ENCODE results near the gene SARM1.
A peak's percentile ranks its signal among the peaks of the same experiment; 100 is the strongest.
"Not testable (repeated sequence)": the region's sequence is repeated elsewhere in the genome, so short reads cannot be mapped to it uniquely, and the experiment has no call there.

Gene SARM1

DNA sequence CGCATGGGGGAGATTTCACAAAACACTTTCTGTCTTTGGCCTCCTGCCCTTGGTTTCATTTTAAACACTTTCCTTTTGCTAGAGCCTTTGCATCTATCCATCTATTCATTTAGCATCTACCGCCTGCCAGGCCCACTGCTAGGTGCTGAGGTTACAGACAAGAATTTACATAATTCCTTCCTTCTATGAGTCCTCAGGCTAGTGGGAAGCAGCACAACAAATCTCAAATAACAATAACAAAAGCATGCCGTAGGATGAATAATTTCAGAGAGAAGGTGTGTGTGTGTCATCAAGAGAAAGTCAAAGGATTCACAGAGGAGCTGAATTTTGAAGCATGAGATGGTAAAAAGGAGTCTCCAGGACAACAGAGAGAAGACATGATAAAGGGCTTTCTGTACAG lies 40.6 kb downstream of the SARM1 start:
- H3K36me3 Mint-ChIP-seq (ENCODE audit: insufficient read depth): peaks cover 3% of the 10 kb centered on the region
- DNase-seq: no peak
- peaks cover 23 to 54% of the 10 kb centered on the region in 2 donors for H3K27me3 Mint-ChIP-seq
- H3K4me3 Mint-ChIP-seq: no peak overlapping the region
- peaks cover 5 to 7% of the 10 kb centered on the region in 2 donors for H3K4me1 Mint-ChIP-seq (ENCODE audit: low read depth in 2 of 2)
- ATAC-seq (replicated peaks): no peak
- no peak overlapping the region for H3K27ac Mint-ChIP-seq
- H3K9me3 Mint-ChIP-seq: no peaks in the 10 kb centered on the region

DNA sequence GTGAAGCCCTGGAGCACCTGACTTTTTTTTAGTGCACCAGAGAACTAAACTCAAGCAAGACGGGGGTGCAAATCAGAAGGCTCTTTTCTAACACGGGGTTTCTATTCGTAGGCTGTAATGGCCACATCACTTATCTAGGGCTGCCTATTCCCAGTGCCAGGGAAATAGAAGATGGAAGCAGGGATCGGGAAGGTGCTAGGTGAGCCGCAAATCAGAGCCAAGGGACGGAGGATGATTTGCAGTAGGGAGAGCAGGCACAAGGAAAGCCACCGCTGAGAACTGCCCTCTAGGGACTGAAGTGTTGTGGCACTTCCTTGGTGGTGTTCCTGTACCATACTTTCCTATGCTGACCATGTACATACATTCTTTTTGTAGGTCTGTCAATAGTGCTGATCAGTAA lies 42.3 kb downstream of the SARM1 start:
- no peaks in the 10 kb centered on the region for H3K9me3 Mint-ChIP-seq
- no peak overlapping the region for H3K27ac Mint-ChIP-seq
- H3K36me3 Mint-ChIP-seq (ENCODE audit: insufficient read depth): peaks cover 3% of the 10 kb centered on the region
- no peak overlapping the region for H3K4me3 Mint-ChIP-seq
- H3K4me1 Mint-ChIP-seq (ENCODE audit: low read depth in 2 of 2): peaks cover 5 to 7% of the 10 kb centered on the region in 2 donors
- ATAC-seq (replicated peaks) (no peak), DNase-seq (no peak)
- H3K27me3 Mint-ChIP-seq: peaks cover 6 to 38% of the 10 kb centered on the region in 2 donors

DNA sequence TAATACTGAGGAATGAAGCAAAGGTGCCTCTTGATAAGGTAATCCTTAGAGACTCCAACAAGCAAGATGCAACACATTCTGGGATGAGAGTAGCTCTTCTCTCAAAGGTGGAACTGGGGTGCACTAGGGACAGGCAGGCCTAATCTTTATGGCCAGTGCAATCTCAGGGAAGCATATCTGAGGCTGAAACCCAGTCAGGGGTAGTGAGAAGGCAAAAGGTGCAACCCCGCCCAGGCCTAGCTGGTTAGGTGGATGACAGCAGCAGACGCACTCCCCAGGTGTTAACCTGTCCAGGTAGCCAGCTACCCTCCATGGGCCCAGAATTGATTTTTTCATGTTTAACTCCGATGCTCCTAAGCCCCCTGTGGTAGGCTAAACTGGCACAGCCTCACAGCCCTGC lies 44.4 kb downstream of the SARM1 start:
- Mint-ChIP-seq H3K27me3 (peaks cover 6 to 37% of the 10 kb centered on the region in 2 donors), H3K9me3 (no peaks in the 10 kb centered on the region), H3K36me3 (ENCODE audit: insufficient read depth) (peaks cover 3% of the 10 kb centered on the region), H3K4me1 (ENCODE audit: low read depth in 2 of 2) (peaks cover 5 to 7% of the 10 kb centered on the region in 2 donors), H3K27ac (no peak overlapping the region), H3K4me3 (no peak overlapping the region)
- DNase-seq (no peak), ATAC-seq (replicated peaks) (no peak)

DNA sequence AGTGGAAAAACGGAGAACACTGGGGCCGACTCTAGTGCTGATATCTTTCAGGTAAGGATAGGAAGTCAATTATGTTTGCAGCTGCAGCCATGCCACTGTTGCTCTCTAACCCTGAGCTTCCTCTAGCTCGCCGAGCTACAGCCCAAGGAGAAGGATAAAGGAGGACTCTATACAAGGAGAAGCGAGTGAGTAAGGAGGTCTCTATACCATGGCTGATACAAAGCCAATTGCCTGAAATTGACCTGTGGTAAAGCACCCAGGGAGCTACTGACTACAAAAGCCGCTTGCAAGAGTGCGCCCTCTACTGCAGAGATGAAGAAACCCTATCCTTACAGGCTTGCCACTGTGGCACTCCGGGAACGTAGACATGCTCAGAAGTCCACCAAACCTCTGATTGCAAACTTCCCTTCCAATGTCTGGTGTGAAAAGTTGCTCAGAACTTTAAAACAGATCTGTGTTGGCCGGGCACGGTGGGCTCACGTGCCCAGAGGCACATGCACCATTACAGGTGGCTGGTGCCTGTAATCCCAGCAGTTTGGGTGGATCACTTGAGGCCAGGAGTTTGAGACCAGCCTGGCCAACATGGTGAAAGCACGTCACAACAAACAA lies 45.3 kb downstream of the SARM1 start:
- Mint-ChIP-seq H3K4me1 (ENCODE audit: low read depth in 2 of 2) (peaks cover 5 to 7% of the 10 kb centered on the region in 2 donors), H3K9me3 (no peaks in the 10 kb centered on the region), H3K36me3 (ENCODE audit: insufficient read depth) (peaks cover 3% of the 10 kb centered on the region), H3K27ac (no peak overlapping the region), H3K4me3 (no peak overlapping the region), H3K27me3 (peaks cover 6 to 37% of the 10 kb centered on the region in 2 donors)
- DNase-seq (peak; percentile 40 to 46 (median 46)), ATAC-seq (replicated peaks) (peak; percentile 79)

DNA sequence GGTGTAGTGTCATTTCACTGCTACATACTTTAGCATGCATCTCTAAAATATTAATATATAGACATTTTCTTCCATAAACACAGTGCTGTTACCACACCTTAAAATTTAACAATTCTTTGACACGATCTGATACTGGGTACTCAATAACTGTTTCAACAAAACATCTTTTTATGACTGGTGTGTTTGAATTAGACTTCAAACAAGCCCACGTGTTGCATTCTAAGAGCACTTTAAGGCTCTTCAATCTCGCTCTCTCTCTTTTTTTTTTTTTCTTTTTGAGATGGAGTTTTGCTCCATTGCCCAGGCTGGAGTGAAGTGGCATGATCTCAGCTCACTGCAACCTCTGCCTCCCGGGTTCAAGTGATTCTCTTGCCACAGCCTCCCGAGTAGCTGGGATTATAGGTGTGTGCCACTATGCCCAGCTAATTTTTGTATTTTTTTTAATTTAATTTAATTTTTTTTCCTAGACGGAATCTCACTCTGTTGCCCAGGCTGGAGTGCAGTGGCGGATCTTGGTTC lies 50.4 kb downstream of the SARM1 start:
- peaks cover 1 to 2% of the 10 kb centered on the region in 2 donors for H3K4me1 Mint-ChIP-seq (ENCODE audit: low read depth in 2 of 2)
- H3K27ac Mint-ChIP-seq: no peak overlapping the region
- no peak overlapping the region for H3K4me3 Mint-ChIP-seq
- H3K27me3 Mint-ChIP-seq: peaks cover 9 to 27% of the 10 kb centered on the region in 2 donors
- H3K9me3 Mint-ChIP-seq: no peaks in the 10 kb centered on the region
- H3K36me3 Mint-ChIP-seq (ENCODE audit: insufficient read depth): no peaks in the 10 kb centered on the region
- no peak for ATAC-seq (replicated peaks)
- no peak for DNase-seq

DNA sequence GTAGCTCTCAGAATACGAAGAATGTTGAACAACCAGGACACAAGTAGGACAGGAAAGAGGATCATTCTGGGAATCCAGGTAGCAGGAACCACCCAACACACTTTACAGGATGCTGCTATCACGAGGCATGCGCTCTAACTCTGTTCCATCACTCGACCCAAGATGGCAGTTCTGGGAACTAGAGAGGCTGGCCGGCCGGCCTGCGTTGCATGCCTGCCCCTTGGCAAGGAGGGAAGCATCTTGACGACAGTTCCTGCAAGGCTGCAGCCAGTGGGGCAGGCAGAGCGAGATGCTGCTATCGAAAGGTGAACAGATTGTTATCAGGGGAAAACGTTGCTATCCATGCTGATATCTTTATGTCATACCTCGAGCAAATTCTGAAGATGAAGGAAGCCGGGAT lies 53.7 kb downstream of the SARM1 start:
- H3K36me3 Mint-ChIP-seq (ENCODE audit: insufficient read depth): no peaks in the 10 kb centered on the region
- H3K4me3 Mint-ChIP-seq: no peak overlapping the region
- DNase-seq: no peak
- H3K27ac Mint-ChIP-seq: no peak overlapping the region
- ATAC-seq (replicated peaks): no peak
- H3K9me3 Mint-ChIP-seq: no peaks in the 10 kb centered on the region
- H3K27me3 Mint-ChIP-seq: peaks cover 11 to 24% of the 10 kb centered on the region in 2 donors
- H3K4me1 Mint-ChIP-seq (ENCODE audit: low read depth in 2 of 2): no peaks in the 10 kb centered on the region

DNA sequence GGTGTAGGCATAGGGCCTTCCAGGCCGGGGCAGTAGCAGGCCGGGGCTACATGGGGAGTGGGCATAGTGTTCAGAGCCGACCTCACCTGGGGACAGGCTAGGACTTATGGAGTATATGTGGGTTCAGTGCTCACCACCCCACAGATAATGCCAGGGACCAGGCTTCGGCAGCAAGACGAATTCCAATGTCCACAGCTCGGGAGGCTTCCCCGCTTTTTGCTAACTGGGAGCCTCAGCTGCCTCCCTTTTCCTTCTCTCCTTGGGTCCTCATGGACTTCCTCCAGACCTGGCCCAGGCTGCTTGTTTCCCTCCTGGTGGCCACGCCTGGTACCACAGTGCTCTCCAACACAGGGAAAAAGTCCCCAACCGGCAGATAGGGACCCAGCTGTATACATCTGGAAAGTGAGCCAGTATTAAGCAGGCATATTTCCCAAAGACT lies 54.6 kb downstream of the SARM1 start:
- DNase-seq (no peak), ATAC-seq (replicated peaks) (no peak)
- no peaks in the 10 kb centered on the region for H3K36me3 Mint-ChIP-seq (ENCODE audit: insufficient read depth)
- no peak overlapping the region for H3K27ac Mint-ChIP-seq
- no peaks in the 10 kb centered on the region for H3K9me3 Mint-ChIP-seq
- no peaks in the 10 kb centered on the region for H3K4me1 Mint-ChIP-seq (ENCODE audit: low read depth in 2 of 2)
- H3K27me3 Mint-ChIP-seq: peaks cover 11 to 24% of the 10 kb centered on the region in 2 donors
- no peak overlapping the region for H3K4me3 Mint-ChIP-seq

DNA sequence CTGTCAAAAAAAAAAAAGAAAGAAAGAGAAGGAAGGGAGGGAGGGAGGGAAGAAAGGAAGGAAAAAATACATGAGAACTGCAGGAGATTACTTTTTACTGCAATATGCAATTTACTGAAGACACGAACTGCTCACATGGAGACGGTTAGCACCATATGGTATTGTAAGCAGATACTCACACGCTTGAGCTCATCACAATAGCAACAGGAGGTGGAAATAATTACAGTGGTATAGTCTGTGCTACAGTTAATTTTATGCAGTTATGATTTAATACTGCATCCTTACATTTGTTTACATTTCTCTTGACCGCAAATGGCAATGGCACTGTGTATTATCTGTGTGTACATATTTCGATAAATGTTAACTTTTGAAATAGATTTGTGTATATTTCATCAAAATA lies 55.9 kb downstream of the SARM1 start:
- peaks cover 17 to 33% of the 10 kb centered on the region in 2 donors for H3K27me3 Mint-ChIP-seq
- no peak overlapping the region for H3K27ac Mint-ChIP-seq
- no peak overlapping the region for H3K4me3 Mint-ChIP-seq
- H3K9me3 Mint-ChIP-seq: no peaks in the 10 kb centered on the region
- H3K36me3 Mint-ChIP-seq (ENCODE audit: insufficient read depth): no peaks in the 10 kb centered on the region
- no peak for ATAC-seq (replicated peaks)
- no peak for DNase-seq
- H3K4me1 Mint-ChIP-seq (ENCODE audit: low read depth in 2 of 2): no peaks in the 10 kb centered on the region

DNA sequence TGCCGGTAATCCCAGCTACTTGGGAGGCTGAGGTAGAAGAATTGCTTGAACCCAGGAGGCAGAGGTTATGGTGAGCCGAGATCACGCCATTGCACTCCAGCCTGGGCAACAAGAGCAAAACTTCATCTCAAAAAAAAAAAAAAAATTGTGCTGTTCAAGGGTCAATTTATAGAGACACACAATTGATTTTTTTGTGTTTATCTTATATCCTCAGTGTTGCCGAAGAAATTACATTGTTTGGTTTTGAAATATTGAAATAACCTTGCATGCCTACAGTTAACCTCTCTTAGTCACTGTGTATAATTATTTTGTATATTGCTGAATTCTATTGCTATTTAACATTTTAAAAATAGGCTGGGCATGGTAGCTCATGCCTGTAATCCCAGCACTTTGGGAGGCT lies 56.5 kb downstream of the SARM1 start:
- not testable (repeated sequence) for DNase-seq; H3K4me1 Mint-ChIP-seq (ENCODE audit: low read depth in 2 of 2); ATAC-seq (replicated peaks); H3K9me3 Mint-ChIP-seq; H3K4me3 Mint-ChIP-seq; H3K36me3 Mint-ChIP-seq (ENCODE audit: insufficient read depth); H3K27ac Mint-ChIP-seq
- H3K27me3 Mint-ChIP-seq: peaks cover 19 to 33% of the 10 kb centered on the region in 2 donors

DNA sequence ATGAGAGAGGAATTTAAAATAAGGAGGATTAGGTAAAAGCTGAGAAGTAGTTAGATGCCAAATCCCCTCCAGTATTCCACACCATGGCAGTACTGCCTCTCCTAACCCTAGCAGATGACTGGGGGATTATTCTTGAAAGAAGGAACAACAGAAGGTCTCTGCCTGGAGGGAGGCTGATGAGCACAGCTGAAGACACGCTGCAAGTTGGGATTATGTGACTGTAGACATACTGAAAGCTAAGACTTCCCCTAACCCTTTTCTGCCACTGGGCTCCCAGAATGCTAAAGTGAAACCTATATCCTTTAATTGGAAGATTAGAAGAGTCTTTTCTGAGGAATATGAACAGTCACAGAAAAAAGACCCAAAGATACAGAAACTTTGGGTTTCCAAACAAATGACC lies 62.2 kb downstream of the SARM1 start:
- no peaks in the 10 kb centered on the region for H3K9me3 Mint-ChIP-seq
- no peak for DNase-seq
- H3K4me1 Mint-ChIP-seq (ENCODE audit: low read depth in 2 of 2): no peaks in the 10 kb centered on the region
- H3K27me3 Mint-ChIP-seq: peaks cover 21 to 32% of the 10 kb centered on the region in 2 donors
- H3K4me3 Mint-ChIP-seq: no peak overlapping the region
- H3K36me3 Mint-ChIP-seq (ENCODE audit: insufficient read depth): no peaks in the 10 kb centered on the region
- H3K27ac Mint-ChIP-seq: no peak overlapping the region
- no peak for ATAC-seq (replicated peaks)

DNA sequence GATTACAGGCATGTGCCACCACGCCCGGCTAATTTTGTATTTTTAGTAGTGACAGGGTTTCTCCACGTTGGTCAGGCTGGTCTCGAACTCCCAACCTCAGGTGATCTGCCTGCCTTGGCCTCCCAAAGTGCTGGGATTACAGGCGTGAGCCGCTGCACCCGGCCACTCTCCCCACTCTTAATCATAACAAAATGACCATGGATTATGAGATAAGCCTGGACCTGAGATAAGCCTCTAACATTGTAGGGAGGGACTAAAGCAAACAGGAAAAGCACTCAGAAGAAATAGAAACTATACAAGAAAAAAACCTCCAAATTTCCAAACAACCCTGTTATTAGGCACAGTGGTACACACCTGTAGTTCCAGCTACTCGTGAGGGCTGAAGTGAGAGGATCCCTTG lies 62.8 kb downstream of the SARM1 start:
- not testable (repeated sequence) for H3K27ac Mint-ChIP-seq; H3K4me3 Mint-ChIP-seq; DNase-seq; H3K36me3 Mint-ChIP-seq (ENCODE audit: insufficient read depth); H3K4me1 Mint-ChIP-seq (ENCODE audit: low read depth in 2 of 2); ATAC-seq (replicated peaks); H3K9me3 Mint-ChIP-seq
- H3K27me3 Mint-ChIP-seq: peaks cover 21 to 32% of the 10 kb centered on the region in 2 donors

DNA sequence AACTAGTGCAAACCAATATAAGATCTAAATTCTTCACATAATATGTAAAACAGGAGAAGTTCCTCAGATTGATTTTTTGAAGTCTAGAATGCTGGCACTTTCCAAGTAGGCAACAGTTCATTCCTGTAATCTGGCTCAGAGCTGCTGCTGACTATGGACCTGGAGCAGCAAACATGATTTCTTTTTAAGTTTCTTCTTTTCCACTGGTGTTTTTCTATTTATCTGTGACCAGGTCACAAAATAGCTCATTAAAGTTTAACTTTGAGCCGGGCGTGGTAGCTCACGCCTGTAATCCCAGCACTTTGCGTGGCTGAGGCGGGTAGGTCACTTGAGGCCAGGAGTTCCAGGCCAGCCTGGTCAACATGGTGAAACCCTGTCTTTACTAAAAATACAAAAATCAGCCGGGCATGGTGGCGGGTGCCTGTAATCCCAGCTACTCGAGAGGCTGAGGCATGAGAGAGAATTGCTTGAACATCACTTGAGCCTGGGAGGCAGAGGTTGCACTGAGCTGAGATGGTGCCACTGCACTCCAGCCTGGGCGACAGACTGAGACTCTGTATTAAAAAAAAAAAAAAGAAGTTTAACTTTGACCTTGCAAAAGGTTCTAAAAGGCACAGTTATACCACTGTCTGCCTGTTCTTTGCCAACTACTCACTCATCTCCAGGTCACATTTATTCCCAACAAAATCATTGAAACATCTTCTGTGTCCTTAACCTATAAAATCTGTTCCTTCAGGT lies 72.6 kb downstream of the SARM1 start:
- Mint-ChIP-seq H3K27me3 (peaks cover 31 to 49% of the 10 kb centered on the region in 2 donors), H3K36me3 (ENCODE audit: insufficient read depth) (peaks cover 3% of the 10 kb centered on the region), H3K4me1 (ENCODE audit: low read depth in 2 of 2) (no peaks in the 10 kb centered on the region), H3K27ac (no peak overlapping the region), H3K4me3 (no peak overlapping the region), H3K9me3 (no peaks in the 10 kb centered on the region)
- DNase-seq (no peak), ATAC-seq (replicated peaks) (no peak)

DNA sequence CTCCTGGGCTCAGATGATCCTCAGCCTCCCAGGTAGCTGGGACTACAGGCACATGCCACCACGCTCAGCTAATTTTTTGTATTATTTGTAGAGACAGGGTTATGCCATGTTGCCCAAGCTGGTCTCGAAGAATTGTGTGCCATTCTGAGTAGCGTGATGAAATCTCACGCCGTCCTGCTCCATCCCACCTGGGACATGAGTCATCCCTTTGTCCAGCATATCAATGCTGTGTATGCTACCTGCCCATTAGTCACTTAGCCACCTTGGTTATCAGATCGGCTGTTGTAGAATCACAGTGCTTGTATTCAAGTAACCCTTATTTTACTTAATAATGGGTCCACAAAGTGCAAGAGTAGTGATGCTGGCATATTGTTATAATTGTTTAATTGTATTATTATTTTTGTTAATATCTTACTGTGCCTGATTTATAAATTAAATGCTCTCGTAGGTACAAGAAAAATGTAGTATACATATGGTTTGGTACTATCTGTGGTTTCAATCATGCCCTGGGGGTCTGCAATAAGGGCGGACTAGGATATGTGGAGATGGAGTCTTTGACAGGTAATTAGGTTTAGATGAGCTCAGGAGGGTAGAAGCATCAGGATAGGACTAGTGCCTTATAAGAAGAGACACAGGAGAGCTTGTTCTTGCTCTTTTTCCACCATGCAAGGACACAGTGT lies 75.4 kb downstream of the SARM1 start:
- DNase-seq (no peak), ATAC-seq (replicated peaks) (no peak)
- H3K27me3 Mint-ChIP-seq: peaks cover 18 to 35% of the 10 kb centered on the region in 2 donors
- no peaks in the 10 kb centered on the region for H3K36me3 Mint-ChIP-seq (ENCODE audit: insufficient read depth)
- H3K4me1 Mint-ChIP-seq (ENCODE audit: low read depth in 2 of 2): no peaks in the 10 kb centered on the region
- no peak overlapping the region for H3K4me3 Mint-ChIP-seq
- no peak overlapping the region for H3K27ac Mint-ChIP-seq
- no peaks in the 10 kb centered on the region for H3K9me3 Mint-ChIP-seq

DNA sequence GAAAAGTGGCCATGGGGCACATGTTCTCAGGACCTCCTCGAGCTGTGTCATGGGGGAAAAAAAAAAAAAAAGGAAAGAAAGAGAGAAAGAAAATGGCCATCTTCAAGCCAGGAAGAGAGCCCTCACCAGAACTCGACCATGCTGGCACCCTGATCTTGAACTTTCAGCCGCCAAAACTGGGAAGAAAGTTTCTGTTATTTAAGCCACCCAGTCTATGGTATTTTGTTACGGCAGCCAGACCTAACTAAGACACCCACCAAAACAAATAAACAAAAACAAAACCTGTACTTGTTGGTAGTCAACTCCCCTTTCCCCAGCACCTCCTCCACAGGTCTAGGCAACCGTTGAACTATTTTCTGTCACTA lies 75.9 kb downstream of the SARM1 start:
- Mint-ChIP-seq H3K4me1 (ENCODE audit: low read depth in 2 of 2) (no peaks in the 10 kb centered on the region), H3K9me3 (no peaks in the 10 kb centered on the region), H3K4me3 (no peak overlapping the region), H3K27me3 (peaks cover 13 to 35% of the 10 kb centered on the region in 2 donors), H3K27ac (no peak overlapping the region), H3K36me3 (ENCODE audit: insufficient read depth) (no peaks in the 10 kb centered on the region)
- ATAC-seq (replicated peaks) (no peak), DNase-seq (no peak)

Data from effector memory CD8-positive, alpha-beta T cell (primary cell).